Measurements from ENCODE around the gene WDFY2. TPM values are rescaled to one million over a fixed set of nuclear protein-coding genes. Genes with fewer than 3 reads are reported as not detected.

WDFY2 gene
- total and polyA plus RNA-seq, 4 donors = 3.4 to 10.5 (median 5.8) TPM

DNA sequence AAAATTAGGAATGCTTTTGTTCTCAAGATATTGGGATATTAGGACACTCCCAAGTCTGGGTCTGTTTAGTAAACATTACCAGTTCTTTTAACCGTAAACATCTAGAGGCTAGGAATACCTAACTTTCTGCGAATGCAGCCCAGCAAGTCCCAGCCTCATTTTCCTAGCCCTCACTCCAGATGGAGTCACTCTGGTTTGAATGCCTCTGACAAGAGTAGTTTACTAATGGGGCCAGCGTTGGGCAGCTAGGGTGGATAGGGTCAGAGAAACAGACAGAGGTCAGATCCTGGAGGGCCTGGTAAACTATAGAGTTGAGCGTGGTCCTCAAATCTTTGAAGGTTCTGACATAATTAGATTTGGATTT is 53.6 kb downstream of the WDFY2 start:
- no peak for DNase-seq (ENCODE audit: low spot score)
- 91% methylated on average over 4 of the region's 4 CpGs for WGBS
- Histone ChIP-seq H3K4me3 (ENCODE audit: low read depth in 1 of 3, low read length in 3 of 3) (no peak overlapping the region), H3K27ac (ENCODE audit: low read depth in 1 of 2, low read length in 2 of 2) (no peak overlapping the region), H3K9me3 (ENCODE audit: control insufficient read depth in 4 of 4, low read length in 3 of 4) (no peaks in the 10 kb centered on the region), H3K9ac (ENCODE audit: low read depth in 1 of 2, low read length in 2 of 2) (no peak overlapping the region), H3K4me1 (ENCODE audit: control insufficient read depth in 4 of 4, insufficient read depth in 4 of 4, low read length in 3 of 4) (peaks cover 6 to 19% (median 10%) of the 10 kb centered on the region in 4 donors), H3K27me3 (ENCODE audit: control insufficient read depth in 4 of 4, insufficient read depth in 4 of 4, low read length in 3 of 4) (no peaks in the 10 kb centered on the region), H3K36me3 (ENCODE audit: control insufficient read depth in 4 of 4, insufficient read depth in 3 of 4, low read depth in 1 of 4, low read length in 3 of 4) (no peaks in the 10 kb centered on the region)
- TF ChIP-seq EGR1 (IDR thresholded peaks at IDR 0.05; ENCODE audit: low read depth in 2 of 2) = no peak
- no peak for TF ChIP-seq HNF4G (IDR thresholded peaks at IDR 0.05)
- TF ChIP-seq, protein P1, sequence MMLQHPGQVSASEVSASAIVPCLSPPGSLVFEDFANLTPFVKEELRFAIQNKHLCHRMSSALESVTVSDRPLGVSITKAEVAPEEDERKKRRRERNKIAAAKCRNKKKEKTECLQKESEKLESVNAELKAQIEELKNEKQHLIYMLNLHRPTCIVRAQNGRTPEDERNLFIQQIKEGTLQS (IDR thresholded peaks at IDR 0.05) = no peak
- no peak for TF ChIP-seq FOXA2 (IDR thresholded peaks at IDR 0.05)
- TF ChIP-seq, protein P2, sequence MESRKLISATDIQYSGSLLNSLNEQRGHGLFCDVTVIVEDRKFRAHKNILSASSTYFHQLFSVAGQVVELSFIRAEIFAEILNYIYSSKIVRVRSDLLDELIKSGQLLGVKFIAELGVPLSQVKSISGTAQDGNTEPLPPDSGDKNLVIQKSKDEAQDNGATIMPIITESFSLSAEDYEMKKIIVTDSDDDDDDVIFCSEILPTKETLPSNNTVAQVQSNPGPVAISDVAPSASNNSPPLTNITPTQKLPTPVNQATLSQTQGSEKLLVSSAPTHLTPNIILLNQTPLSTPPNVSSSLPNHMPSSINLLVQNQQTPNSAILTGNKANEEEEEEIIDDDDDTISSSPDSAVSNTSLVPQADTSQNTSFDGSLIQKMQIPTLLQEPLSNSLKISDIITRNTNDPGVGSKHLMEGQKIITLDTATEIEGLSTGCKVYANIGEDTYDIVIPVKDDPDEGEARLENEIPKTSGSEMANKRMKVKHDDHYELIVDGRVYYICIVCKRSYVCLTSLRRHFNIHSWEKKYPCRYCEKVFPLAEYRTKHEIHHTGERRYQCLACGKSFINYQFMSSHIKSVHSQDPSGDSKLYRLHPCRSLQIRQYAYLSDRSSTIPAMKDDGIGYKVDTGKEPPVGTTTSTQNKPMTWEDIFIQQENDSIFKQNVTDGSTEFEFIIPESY (IDR thresholded peaks at IDR 0.05) = no peak
- no peak for TF ChIP-seq YY1 (IDR thresholded peaks at IDR 0.05)
- TF ChIP-seq NR2F2 (IDR thresholded peaks at IDR 0.05) = no peak
- TF ChIP-seq, protein P3, sequence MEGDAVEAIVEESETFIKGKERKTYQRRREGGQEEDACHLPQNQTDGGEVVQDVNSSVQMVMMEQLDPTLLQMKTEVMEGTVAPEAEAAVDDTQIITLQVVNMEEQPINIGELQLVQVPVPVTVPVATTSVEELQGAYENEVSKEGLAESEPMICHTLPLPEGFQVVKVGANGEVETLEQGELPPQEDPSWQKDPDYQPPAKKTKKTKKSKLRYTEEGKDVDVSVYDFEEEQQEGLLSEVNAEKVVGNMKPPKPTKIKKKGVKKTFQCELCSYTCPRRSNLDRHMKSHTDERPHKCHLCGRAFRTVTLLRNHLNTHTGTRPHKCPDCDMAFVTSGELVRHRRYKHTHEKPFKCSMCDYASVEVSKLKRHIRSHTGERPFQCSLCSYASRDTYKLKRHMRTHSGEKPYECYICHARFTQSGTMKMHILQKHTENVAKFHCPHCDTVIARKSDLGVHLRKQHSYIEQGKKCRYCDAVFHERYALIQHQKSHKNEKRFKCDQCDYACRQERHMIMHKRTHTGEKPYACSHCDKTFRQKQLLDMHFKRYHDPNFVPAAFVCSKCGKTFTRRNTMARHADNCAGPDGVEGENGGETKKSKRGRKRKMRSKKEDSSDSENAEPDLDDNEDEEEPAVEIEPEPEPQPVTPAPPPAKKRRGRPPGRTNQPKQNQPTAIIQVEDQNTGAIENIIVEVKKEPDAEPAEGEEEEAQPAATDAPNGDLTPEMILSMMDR (IDR thresholded peaks at IDR 0.05; ENCODE audit: low read depth, low read length, missing input control) = no peak
- no peak for TF ChIP-seq SP1 (IDR thresholded peaks at IDR 0.05)
- TF ChIP-seq JUND (IDR thresholded peaks at IDR 0.05) = no peak
- no peak for TF ChIP-seq GABPA (IDR thresholded peaks at IDR 0.05 in 1 of 2, conservative IDR thresholded peaks at IDR 0.05 in 1 of 2)
- TF ChIP-seq HNF4A (conservative IDR thresholded peaks at IDR 0.05) = no peak
- TF ChIP-seq, protein P4, sequence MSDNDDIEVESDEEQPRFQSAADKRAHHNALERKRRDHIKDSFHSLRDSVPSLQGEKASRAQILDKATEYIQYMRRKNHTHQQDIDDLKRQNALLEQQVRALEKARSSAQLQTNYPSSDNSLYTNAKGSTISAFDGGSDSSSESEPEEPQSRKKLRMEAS (IDR thresholded peaks at IDR 0.05) = no peak
- TF ChIP-seq RXRA (IDR thresholded peaks at IDR 0.05) = no peak

DNA sequence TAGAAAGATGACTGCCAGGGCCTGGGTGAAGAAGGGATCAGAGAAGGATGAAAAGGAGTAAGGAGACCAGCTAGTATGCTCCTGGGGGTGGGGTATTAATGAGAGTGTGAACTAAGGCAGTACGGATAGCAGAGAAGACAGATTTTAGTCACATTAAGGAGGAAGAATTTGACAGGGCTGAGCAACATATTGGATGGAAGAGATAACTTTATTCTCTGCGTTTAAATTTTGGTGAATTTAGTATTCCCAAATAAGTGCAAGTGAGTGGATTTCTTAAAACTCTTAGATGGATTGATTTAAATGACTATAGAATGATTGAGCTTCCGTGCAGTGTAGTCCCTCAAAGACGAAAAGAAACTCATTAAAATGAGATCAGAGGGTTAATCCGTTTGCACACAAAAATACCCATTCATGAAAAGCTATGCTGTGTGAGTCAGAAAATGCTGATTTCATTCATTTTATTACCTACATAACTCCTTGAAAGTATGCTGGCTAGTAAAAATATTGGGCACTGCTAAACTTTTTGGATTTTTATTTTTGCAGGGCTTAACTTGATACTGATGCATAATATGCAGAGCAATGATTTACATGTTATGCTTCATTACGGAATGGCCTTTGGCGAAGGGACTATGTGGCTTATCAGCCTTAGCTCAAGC is 54.1 kb downstream of the WDFY2 start:
- no peaks in the 10 kb centered on the region for H3K27me3 ChIP-seq (ENCODE audit: control insufficient read depth in 4 of 4, insufficient read depth in 4 of 4, low read length in 3 of 4)
- peaks cover 4 to 24% (median 12%) of the 10 kb centered on the region in 4 donors for H3K4me1 ChIP-seq (ENCODE audit: control insufficient read depth in 4 of 4, insufficient read depth in 4 of 4, low read length in 3 of 4)
- WGBS = 92% methylated on average over 7 of the region's 7 CpGs
- H3K27ac ChIP-seq (ENCODE audit: low read depth in 1 of 2, low read length in 2 of 2) = no peak overlapping the region
- H3K9ac ChIP-seq (ENCODE audit: low read depth in 1 of 2, low read length in 2 of 2) = no peak overlapping the region
- no peaks in the 10 kb centered on the region for H3K36me3 ChIP-seq (ENCODE audit: control insufficient read depth in 4 of 4, insufficient read depth in 3 of 4, low read depth in 1 of 4, low read length in 3 of 4)
- H3K4me3 ChIP-seq (ENCODE audit: low read depth in 1 of 3, low read length in 3 of 3) = no peak overlapping the region
- DNase-seq (ENCODE audit: low spot score) = no peak
- no peaks in the 10 kb centered on the region for H3K9me3 ChIP-seq (ENCODE audit: control insufficient read depth in 4 of 4, low read length in 3 of 4)
- TF ChIP-seq TAF1 (conservative IDR thresholded peaks at IDR 0.05) = no peak
- TF ChIP-seq RXRA (IDR thresholded peaks at IDR 0.05) = no peak
- TF ChIP-seq RAD21 (IDR thresholded peaks at IDR 0.05) = no peak
- TF ChIP-seq, protein P5, sequence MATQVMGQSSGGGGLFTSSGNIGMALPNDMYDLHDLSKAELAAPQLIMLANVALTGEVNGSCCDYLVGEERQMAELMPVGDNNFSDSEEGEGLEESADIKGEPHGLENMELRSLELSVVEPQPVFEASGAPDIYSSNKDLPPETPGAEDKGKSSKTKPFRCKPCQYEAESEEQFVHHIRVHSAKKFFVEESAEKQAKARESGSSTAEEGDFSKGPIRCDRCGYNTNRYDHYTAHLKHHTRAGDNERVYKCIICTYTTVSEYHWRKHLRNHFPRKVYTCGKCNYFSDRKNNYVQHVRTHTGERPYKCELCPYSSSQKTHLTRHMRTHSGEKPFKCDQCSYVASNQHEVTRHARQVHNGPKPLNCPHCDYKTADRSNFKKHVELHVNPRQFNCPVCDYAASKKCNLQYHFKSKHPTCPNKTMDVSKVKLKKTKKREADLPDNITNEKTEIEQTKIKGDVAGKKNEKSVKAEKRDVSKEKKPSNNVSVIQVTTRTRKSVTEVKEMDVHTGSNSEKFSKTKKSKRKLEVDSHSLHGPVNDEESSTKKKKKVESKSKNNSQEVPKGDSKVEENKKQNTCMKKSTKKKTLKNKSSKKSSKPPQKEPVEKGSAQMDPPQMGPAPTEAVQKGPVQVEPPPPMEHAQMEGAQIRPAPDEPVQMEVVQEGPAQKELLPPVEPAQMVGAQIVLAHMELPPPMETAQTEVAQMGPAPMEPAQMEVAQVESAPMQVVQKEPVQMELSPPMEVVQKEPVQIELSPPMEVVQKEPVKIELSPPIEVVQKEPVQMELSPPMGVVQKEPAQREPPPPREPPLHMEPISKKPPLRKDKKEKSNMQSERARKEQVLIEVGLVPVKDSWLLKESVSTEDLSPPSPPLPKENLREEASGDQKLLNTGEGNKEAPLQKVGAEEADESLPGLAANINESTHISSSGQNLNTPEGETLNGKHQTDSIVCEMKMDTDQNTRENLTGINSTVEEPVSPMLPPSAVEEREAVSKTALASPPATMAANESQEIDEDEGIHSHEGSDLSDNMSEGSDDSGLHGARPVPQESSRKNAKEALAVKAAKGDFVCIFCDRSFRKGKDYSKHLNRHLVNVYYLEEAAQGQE (IDR thresholded peaks at IDR 0.05) = no peak
- TF ChIP-seq, protein P2 (IDR thresholded peaks at IDR 0.05) = no peak
- TF ChIP-seq, protein P3 (IDR thresholded peaks at IDR 0.05; ENCODE audit: low read depth, low read length, missing input control) = no peak
- TF ChIP-seq FOXA2 (IDR thresholded peaks at IDR 0.05) = no peak
- TF ChIP-seq, protein P4 (IDR thresholded peaks at IDR 0.05) = no peak
- TF ChIP-seq JUND (IDR thresholded peaks at IDR 0.05) = no peak
- no peak for TF ChIP-seq FOXA1 (IDR thresholded peaks at IDR 0.05)
- TF ChIP-seq GABPA (IDR thresholded peaks at IDR 0.05 in 1 of 2, conservative IDR thresholded peaks at IDR 0.05 in 1 of 2) = no peak
- no peak for TF ChIP-seq YY1 (IDR thresholded peaks at IDR 0.05)
- no peak for TF ChIP-seq SP1 (IDR thresholded peaks at IDR 0.05)
- no peak for TF ChIP-seq NR2F2 (IDR thresholded peaks at IDR 0.05)
- TF ChIP-seq HNF4G (IDR thresholded peaks at IDR 0.05) = no peak
- no peak for TF ChIP-seq EGR1 (IDR thresholded peaks at IDR 0.05; ENCODE audit: low read depth in 2 of 2)
